Activated T-cell treated with anti-CD3 and anti-CD28 coated beads for 24 hours (primary cell): Measurements from ENCODE around the gene NOTCH3.

Experiments
- DNase-seq: peaks from one replicate; pipeline ENCODE4 v3.0.0-alpha.2; 2020; ENCODE audit warnings: low read depth

The NOTCH3 gene

DNA sequence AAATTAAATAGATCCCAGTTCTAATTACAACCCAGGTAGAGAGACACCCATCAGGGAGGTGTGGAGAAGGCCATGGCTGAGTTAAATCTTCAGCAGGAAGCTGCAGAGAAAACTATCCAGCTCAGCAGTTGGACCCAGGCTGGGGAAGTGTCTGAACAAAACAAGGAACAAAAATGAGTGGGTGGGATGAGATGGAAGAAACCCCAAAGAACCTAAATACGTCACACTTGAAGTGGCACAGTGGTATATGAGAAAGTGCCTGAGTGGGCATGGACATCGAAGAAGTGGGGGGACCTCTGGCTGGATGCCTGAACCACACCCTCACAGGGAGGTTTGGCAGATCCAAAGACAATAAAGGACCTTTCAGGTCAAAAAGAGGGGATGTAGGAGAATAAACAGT is 35.0 kb upstream of the NOTCH3 start:
- no peak for DNase-seq

DNA sequence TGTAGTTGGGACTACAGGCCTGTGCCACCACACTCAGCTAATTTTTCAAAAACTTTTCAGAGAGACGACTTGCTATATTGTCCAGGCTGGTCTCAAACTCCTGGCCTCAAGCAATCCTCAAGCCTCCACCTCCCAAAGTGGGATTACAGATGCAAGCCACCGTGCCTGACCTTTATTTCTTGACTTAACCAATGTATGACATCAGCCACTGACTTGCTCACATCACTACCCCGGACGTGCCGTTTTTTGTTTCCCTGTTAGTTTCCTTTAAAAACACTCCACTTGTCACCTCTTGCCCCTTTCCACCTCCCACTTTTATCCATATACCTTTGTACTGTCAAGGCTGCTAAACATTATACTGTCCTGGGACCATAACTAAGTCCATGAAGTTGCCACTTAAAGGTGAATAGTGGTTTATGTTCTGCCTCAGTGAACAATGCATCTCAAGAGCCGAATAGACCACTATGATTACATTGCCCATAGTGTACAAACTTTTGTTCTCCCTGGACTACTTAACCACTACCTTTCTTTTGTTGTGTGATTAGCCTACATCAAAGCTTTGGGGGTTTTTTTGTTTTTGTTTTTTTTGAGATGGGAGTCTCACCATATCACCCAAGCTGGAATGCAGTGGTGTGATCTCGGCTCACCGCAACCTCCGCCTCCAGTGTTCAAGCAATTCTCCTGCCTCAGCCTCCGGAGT is 33.8 kb upstream of the NOTCH3 start:
- no peak for DNase-seq

DNA sequence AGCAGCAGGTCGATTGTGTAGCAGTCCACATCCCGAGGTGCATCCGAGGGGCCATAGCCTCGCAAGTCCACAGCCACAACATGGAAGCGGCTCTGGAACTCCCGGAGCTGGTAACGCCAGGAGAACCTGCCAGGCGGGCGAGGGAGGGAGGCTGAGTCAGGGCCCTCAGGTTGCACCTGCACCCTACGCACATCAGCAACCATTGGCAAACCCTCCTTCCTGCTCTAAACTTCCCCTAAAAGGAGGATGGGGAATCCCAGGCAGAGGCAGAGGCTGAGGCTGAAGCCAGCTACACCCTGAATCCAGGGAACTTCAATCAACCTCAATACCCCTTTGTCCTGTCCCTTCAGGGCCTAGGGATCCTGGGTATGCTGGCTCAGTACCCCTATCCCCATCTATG is 30.5 kb upstream of the NOTCH3 start:
- DNase-seq, result no peak

DNA sequence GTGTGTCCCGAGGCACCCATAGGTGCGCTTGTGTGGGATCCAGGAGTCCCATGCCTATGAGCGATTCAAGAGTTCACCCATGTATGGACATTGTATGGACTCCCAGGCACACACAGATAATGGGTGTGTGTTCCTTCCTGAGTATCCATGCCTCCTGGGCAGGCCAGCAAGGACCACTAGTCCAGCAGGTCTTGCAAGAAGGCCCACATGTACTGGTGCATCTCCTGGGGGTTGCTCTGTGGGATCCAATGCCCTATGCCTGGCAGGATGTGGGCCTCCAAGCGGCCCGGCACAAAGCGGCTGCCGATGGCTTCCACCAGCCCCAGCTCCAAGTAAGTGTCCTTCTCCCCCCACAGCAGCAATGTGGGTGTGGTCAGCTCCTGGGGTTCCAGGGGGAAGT is 26.5 kb upstream of the NOTCH3 start:
- DNase-seq, result no peak

- no peak for DNase-seq
Observed at GRCh38 chr19:15225760-15226159, 25.0 kb upstream of the NOTCH3 start.

GRCh38 chr19:15223649-15224361 is 23.0 kb upstream of the NOTCH3 start:
- DNase-seq, result no peak

- peak; percentile 75 for DNase-seq
Observed at GRCh38 chr19:15222738-15223648, 22.2 kb upstream of the NOTCH3 start.

GRCh38 chr19:15220833-15221232 is 20.0 kb upstream of the NOTCH3 start:
- DNase-seq, result no peak

DNA sequence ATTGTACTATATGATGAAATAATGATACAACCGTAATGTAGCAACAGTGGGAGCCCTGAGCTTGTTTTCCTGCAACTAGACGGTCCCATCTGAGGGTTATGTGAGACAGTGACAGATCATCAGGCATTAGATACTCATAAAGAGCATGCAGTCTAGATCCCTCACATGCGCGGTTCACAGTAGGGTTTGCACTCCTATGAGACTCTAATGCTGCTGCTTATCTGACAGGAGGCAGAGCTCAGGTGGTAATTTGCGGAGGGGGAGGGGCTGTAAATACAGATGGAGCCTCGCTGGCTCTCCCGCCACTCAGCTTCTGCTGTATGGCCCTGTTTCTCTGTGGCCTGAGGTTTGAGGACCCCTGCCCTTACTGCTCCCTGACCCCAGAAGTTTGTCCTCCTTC is 17.7 kb upstream of the NOTCH3 start:
- no peak for DNase-seq

DNA sequence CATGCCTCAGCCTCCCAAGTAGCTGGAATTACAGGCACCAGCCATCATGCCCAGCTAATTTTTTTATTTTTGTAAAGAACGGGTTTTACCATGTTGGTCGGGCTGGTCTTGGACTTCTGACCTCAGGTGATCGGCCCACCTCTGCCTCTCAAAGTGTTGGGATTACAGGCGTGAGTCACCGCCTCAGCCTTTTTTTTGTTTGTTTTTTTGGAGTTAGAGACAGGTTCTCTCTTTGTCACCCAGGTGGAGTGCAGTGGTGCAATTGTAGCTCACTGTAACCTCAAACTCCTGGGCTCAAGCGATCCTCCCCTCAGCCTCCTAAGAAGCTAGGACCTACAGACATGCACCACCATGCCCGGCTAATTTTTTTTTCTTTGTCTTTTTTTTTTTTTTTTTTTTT is 15.6 kb upstream of the NOTCH3 start:
- DNase-seq, result no peak

DNA sequence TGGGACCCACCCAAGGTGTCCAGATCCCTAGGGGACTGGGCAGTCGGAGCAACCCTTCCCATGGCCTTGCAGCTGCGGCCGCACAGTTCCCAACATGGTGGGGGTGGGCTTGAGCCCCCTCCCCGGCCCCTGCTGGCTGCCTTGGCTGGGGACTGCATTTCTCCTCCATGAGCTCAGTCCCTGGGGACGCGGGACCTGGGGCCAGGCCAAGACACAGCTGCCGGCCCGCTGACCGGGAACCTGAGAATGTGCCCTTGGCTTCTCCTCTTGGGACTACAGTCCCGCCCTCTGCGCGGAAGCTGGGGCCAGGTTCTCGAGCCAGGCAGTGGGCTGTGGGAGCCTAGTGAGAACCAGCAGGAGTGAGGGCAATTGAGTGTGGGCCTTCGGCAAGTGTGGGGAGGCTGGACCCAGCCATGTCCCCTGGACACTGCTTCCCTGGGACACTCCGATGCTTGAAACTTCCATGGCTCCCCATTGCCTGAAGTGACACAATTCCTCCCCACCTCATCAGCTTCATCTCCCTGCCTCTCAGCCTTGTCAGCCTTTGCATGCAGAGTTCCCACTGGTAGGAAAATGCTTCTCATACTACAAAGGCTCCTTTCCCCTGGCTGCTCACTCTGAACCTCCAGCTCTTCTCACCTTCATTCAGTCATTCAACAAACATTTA is 13.1 kb upstream of the NOTCH3 start:
- DNase-seq, result no peak

DNA sequence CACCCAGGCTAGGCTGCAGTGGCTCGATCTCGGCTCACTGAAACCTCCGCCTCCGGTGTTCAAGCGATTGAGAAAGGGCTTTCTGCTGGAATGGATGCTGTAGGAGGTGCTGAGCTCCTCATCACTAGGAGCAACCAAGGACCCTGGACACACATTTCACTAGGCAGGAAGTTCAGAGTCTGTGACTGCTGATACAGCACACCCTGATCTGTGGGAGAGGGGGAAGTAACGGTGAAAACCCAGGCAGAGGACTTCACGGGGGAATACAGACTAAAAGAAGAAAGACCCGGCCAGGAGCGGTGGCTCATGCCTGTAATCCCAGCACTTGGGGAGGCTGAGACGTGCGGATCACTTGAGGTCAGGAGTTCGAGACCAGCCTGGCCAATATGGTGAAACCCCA is 11.9 kb upstream of the NOTCH3 start:
- DNase-seq, result no peak

GRCh38 chr19:15210323-15210781 is 9.6 kb upstream of the NOTCH3 start:
- DNase-seq, result no peak

GRCh38 chr19:15201374-15202023 is 704 bp upstream of the NOTCH3 start:
- no peak for DNase-seq

DNA sequence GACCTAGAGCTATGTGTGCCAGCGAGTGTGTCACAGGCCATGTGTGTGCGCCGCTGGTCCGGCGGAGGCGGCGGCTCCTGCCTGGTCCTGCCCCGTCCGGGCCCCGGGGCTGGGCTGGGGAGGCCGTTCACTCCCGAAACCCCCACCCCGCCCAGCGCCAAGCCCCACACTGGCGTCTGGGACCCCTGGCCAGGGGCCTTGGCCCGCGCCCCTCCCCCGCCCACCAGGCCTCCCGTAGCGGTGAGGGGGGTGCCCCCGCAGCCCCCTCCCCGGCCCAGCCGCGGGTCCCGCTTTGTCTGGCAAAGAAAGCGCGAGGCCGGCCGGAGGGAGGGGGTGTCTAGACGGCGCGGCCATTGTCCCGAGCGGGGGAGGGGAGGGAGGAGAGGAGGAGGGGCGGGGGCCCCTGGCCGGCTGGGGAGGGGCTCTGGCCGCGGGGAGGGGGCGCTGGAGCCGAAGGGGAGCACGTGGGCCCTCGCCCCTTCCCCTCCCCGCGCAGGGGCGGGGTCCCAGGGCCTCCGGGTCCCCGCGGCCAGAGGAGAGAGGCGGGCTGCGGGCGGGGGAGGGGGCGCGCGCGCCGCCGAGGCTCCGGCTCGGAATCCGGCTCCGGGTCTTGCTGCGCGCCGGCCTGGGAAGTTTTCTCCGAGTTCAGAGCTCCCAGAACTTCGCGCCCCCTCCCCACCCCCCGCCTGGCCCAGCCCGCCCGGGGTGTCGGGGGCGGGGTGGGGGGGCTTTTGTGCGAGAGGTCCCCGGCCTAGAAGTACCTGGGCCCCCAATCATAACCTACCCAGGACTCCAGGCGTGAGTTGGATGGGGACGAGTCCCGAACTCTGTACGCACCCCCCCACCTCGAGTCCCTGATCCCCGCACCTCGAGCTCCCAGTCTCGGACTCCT is 888 bp downstream of the NOTCH3 start:
- no peak for DNase-seq

DNA sequence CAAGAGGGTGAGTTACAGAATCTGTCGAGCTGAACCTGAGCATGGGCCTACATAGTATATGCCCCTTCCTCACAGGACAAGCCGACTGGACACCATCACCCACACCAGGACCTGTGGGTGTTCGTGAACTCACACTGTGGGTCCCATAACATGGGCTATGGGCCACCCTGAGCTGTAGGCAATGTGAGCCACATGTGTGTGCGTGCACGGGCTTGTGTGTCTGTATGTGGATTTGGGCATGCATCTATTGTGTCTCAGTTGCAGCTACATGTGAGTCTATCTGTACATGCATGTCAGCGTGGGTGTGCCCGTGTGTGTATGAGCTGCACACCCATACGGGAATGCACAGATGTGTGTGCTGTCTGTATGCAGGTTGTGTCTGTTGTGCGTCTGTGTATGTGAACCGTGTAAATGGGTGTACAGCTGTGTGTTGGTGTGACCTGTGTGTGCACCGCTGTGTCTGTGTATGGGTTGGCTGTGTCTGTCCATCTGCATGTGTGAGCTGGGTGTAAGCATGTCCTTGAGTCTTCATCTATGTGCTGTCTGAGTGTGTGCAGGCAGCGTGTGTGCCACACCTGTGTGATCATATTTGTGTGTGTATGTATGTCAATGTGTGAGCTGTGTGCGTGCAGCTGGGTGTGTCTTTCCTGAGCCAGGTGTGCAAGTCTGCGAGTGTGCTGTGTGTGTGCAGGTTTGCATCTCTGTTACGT is 1.7 kb downstream of the NOTCH3 start:
- DNase-seq, result no peak

DNA sequence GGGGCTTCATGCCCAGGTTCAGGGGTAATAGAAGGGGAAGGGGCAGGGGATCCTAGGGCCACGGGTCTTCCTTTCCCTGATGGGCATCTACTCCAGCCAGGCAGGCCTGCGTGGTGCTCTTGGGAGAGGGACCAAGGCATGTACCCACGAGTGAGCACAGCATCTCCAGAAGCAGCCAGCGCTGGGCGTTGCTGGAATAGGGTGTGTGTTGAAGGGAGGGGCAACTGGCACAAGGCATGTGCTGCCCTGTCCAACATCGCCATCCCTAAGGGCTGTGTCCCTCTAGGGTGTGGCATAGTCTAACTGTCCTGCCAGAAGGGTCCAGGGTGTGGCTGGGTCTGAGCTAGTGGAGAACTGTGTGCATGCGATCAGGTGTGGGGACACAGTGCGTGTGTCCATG is 2.9 kb downstream of the NOTCH3 start:
- DNase-seq, result no peak

- no peak for DNase-seq
Observed at GRCh38 chr19:15197275-15197941, 3.4 kb downstream of the NOTCH3 start.

DNA sequence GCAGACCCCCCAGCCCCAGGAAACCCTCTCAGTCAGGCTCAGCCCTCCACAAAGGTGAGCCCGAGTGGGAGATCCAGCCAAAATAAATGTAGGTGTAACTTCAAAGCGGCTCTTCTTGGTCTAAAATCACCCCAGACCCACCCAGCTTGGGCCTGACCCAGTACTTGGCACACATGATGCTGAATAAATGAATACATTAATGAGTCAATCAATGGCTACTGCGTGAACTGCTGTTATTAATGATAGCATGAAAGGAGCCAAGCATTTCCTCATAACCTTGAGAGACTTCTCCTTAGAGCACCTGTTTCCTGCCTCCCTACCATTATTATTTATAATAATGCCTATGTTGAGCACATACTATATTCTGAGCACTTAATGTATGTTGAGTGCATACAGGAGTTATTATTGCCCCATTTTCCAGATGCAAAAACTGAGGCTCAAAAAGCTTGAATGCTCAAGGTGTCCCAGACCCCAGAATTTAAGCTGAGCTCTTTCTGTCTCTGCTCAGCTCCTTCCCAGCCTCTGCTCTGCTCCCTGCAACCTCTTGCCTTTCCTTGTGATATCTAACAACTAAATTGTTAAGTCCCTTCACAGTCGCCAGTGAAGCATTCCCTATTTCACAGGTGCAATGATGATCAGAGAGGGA is 4.3 kb downstream of the NOTCH3 start:
- DNase-seq, result no peak
